Measurements from ENCODE around the gene UBE2D2.
A peak's percentile ranks its signal among the peaks of the same experiment; 100 is the strongest.
"Not testable (repeated sequence)": the region's sequence is repeated elsewhere in the genome, so short reads cannot be mapped to it uniquely, and the experiment has no call there.

UBE2D2 gene

GRCh38 chr5:139549162-139549894 lies 11.8 kb upstream of the UBE2D2 start:
- no peak for DNase-seq

- not testable (repeated sequence) for DNase-seq
Observed at GRCh38 chr5:139550051-139550872, 10.9 kb upstream of the UBE2D2 start.

- no peak for DNase-seq
Observed at GRCh38 chr5:139551191-139551889, 9.8 kb upstream of the UBE2D2 start.

- DNase-seq, result no peak
Observed at GRCh38 chr5:139552893-139553575, 8.1 kb upstream of the UBE2D2 start.

- no peak for DNase-seq
Observed at GRCh38 chr5:139554264-139554663, 6.9 kb upstream of the UBE2D2 start.

GRCh38 chr5:139557811-139558210 lies 3.3 kb upstream of the UBE2D2 start:
- DNase-seq, result no peak

GRCh38 chr5:139561655-139562451 lies 714 bp downstream of the UBE2D2 start:
- DNase-seq, result peak; percentile 39

- DNase-seq, result peak; percentile 12
Observed at GRCh38 chr5:139562847-139563246, 1.7 kb downstream of the UBE2D2 start.

- DNase-seq, result no peak
Observed at GRCh38 chr5:139565411-139566305, 4.5 kb downstream of the UBE2D2 start.

GRCh38 chr5:139566611-139567010 lies 5.5 kb downstream of the UBE2D2 start:
- DNase-seq, result no peak

GRCh38 chr5:139569270-139569955 lies 8.3 kb downstream of the UBE2D2 start:
- no peak for DNase-seq

GRCh38 chr5:139571543-139571942 lies 10.4 kb downstream of the UBE2D2 start:
- no peak for DNase-seq

GRCh38 chr5:139571966-139572365 lies 10.8 kb downstream of the UBE2D2 start:
- no peak for DNase-seq

- peak; percentile 42 for DNase-seq
Observed at GRCh38 chr5:139574641-139575312, 13.6 kb downstream of the UBE2D2 start.

- DNase-seq, result no peak
Observed at GRCh38 chr5:139575313-139575646, 14.1 kb downstream of the UBE2D2 start.

- DNase-seq, result no peak
Observed at GRCh38 chr5:139575751-139576150, 14.6 kb downstream of the UBE2D2 start.

- no peak for DNase-seq
Observed at GRCh38 chr5:139577689-139578290, 16.7 kb downstream of the UBE2D2 start.

- no peak for DNase-seq
Observed at GRCh38 chr5:139578325-139578724, 17.2 kb downstream of the UBE2D2 start.

- DNase-seq, result not testable (repeated sequence)
Observed at GRCh38 chr5:139582181-139582580, 21.0 kb downstream of the UBE2D2 start.
